GM18511 (cell line): Measurements from ENCODE around the gene HS3ST4.
"Not testable (repeated sequence)": the region's sequence is repeated elsewhere in the genome, so short reads cannot be mapped to it uniquely, and the experiment has no call there.

Experiments
- ATAC-seq: cut with Tn5 transposase; IDR thresholded peaks from one replicate; pipeline ENCODE4 v1.9.1; 2021; ENCODE audit warnings: mild to moderate bottlenecking, moderate library complexity; ENCODE audit not compliant: unreplicated experiment

Gene HS3ST4

DNA sequence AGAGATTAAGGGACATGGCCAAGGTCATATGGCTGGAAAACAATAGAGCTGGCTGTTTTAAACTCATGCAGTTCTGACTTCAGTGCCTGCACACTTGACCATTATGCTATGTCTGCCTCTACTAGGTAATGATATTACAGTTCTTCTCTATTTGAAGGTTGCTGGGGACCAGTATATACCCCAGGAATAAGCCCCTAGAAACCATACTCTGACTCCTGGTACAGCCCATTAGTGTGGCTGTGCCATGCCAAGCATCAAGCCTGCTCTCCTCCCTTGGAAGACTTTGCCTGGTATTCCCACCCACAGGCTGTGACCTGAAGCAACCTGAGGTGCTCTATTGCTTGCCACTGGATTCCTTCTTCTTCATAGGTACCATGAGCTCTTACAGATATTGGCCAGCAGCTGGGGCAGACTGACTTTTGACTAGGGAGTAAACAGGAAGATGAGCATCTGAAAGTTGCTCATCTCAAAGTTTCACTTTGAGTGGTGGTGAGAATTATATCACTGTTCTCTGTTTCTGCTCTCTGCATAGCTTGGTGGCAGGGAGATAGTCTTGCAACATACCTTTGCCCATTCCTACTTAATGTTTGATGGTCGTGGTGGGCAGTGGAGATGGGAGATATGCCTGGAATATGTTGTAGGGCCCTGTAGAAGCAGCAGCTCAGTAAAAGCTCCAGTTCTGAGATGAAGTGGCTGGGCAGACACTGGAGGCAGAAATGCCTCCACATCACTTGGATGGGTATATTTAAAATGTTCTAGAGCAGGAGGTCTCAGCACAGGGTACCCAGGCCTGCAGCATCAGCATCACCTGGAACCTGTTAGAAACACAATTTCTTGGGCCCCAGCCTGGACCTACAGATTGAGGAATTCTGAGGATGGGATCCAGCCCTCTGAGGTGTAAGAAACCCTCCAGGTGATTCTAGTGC is 274.7 kb downstream of the HS3ST4 start:
- ATAC-seq = peak; percentile 91

DNA sequence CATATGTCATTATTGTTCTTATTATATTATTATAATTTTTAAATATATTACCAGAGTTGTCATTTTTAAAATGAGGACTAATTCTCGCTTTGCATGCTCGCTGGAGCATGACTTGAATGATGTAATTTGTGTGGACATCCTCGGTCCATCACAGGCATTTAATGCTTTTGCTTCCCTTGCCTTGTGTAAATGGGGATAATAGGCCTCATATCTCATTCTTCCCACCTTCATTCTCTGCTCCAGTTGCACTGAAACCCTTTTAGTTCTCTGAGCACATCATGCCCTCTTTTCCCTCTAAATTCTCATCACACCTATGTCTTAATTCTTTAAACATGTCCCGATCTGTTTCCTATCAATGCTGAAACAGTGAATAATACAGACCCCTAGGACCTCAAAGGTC is 285.4 kb downstream of the HS3ST4 start:
- no peak for ATAC-seq

DNA sequence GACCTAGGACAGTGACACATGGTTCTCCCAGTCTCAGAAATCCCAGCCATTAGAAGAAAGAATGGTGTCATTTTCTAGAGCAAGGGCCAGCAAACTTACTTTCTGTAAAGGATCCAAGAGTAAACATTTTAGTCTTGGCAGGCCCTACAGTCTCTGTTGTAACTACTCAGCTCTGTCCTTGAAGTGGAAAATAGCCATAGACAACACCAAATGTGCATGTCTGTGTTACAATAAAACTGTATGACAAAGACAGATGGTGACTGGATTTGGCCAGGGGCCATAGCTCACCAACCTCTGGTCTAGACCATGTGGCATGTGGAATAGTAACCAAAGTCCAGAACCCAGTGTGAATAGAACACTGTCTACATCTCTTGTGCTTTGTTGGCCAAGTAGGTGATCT is 286.5 kb downstream of the HS3ST4 start:
- ATAC-seq = no peak

DNA sequence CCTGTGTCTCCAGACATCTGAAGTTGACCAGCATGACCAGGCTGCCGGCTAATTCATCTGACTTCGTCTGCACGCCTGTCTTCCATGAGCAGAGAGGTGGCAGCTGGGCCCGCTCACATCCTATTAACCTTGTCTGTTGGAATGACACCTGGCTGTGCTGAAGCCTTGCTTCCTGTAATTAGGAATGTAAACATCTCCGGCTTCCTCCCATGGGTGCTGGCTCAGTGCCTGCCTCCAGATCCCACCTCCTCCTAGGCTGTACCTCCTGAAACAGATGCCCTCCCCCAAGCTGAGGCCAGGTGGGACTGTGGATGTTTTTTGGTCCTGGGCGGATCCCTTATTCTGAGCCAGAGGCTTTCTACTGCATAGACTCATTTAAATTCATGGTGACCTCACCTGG is 296.3 kb downstream of the HS3ST4 start:
- no peak for ATAC-seq

DNA sequence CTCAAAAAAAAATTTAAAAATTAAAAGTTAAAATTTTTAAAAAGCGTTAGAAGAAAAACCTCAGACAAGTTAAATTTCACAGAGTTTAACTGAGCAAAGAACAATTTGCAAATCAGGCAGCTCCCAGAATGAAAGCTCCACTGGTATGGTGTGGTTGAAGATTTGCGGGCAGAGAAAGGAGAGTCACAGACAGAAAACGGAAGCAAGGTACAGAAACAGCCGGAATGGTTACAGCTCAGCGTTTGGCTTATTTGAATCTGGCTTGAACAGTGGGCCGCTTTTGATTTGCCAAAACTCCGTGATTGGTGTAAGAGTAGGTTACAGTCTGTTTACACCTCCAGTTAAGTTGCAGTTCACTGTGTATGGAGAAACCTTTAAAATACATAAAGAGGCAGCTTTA is 297.1 kb downstream of the HS3ST4 start:
- ATAC-seq = no peak

DNA sequence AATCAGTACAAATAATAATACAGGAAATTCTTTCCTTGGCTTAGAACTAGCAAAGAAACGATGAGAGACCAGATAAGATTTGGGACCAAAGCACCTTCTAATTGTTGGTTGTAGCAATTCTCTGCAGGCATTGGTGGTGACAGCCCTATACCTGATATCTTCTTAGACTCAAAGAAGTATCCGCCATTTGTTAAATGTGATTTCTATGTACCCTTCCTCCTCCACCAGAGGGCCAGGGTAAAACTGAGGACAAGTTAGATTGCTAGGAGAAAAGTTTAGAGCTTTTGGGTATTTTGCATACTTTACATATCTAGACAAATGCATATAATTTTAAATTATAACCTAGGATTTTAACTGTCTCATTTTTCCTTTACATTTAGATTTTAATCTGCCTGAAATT is 304.3 kb downstream of the HS3ST4 start:
- ATAC-seq = no peak

DNA sequence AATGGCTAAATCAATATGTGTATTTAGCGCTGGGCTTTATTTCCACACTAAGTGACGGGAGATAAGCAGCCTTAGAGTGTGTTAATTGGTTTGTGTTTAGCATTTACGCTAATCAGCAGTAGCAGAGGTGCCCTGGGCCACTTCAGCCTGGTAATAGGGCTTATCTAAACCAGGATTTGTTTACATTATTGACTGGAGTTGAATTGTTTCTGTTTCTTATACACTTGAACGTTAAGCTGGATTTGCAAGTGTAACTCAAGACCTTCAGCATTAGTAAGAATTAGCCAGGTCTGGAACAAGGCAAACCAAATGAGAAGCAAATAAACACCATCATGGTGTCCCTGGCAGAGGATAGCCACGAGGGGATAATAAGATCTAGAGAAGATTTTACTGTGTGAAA is 313.6 kb downstream of the HS3ST4 start:
- ATAC-seq = no peak

DNA sequence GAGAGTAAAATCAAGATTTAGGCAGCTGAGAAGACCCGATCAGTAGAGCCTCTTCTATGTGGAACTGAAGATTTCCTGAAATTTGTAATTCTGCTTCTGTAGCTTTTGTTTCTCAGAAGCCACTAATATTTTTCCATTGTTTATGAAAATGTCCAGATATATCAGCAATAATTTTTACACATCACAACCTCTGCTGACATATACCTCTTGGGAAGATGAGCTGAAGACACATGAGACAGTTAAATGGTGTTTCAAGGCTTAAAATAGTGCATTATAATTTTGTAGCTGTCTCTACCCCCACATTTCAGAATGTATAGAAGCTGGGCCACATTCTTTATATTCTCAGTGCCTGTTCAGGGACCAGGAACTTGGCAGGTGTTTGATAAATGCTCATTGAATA is 320.6 kb downstream of the HS3ST4 start:
- ATAC-seq = no peak

DNA sequence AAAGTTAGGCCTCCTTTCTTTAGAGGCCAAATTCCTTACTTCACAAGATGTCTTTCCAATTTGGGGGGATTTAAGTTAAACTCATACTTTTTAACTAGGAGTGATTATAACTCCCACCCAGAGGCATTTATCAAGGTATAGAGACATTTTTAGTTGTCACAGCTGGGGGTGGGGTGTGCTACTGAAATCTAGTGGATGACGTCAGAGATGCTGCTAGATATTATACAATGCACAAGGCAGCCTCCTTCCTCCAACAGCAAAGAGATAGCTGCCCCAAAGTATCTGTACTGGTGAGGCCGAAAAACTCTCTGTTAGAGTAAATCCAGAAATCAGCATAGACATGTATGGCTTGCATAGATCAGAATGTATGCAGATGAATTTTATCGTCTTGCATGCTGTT is 324.0 kb downstream of the HS3ST4 start:
- ATAC-seq = no peak

DNA sequence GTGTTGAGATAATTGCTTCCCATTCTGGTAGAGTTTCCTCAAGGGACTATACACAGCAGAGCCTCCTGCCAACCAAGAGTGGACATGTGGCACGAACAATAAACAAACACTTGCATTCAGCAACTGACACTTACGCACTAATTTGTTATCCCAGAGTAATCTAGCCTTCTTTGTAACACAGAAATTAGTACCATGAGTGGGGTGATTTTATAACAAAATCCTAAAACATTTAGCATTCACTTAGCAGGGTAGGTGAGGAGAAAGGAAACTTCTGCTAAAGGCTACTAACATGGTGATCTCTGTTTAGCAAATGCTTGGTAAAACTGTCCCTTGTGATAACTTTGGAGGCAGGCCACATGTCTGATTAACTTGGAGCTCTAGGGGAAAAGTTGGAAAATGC is 325.2 kb downstream of the HS3ST4 start:
- ATAC-seq = no peak

DNA sequence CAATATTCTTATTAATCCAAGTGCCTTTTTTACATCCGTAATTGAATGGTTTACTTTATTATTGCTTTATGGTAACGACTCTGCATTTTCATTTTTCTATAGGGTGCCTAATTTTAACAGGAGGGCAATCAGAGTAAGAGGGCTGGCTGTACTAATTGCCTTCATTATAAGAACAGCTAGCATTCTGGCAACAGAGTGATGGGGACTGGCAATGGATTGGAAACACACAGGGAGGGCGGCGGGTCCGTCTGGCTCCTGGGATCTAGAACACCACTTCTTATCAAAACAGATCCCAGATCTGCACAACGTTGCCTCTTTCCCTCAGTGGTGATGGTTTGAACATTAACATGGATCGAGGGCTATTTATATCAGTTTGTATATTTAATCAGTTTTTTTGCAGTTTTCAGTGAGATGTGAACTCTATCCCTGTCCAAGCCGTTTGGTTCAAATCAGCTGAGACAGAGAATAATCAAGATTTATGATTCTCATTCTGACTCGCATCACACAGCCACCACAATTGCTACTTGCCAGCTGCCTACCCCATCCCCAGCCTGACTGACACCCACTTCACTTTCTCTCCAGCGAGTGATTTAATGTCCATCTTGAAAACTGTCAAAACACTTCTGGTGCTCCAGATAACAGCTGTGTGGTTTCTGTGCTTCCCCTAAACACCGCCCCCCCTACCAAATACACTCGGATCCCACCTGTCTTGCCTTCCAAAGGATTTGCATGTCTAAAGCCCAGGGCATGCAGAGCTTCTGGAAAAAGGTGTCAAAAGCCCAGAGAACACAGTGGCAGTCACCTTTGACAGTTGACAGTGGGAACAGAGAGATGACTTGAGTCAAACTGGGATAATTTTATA is 327.9 kb downstream of the HS3ST4 start:
- ATAC-seq = no peak

DNA sequence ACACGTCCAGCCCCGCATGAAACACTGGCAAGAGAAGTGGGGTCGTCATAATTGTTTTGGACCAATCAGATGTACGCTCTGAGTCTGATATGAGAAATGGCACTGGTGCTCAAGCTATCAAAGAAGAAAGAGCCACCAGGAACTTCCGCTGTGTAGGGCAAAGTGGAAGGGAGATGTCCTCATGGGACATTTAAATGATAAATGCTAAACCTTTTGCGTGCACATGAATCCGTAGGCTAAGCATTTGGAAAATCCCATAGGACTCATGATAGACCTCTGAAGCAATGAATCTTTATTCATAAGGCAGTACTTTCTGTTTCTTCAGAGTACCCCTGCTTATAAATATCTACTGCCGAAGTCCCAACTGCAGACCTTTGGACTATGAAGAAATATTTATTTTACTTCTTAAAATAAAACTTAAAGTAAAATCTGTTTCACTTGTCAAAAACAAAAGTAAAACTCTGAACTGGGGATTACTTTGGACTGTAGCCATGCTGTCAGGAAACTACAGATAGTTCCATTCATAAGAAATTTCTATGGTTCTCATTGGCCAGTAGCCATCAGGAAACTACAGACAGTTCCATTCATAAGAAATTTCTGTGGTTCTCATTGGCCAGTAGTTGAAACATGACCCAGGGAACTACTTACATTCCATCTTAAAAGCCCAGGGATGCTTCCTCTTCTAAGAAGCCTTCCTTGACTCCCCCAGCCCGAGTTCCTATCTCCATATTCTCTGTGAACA is 335.1 kb downstream of the HS3ST4 start:
- no peak for ATAC-seq

DNA sequence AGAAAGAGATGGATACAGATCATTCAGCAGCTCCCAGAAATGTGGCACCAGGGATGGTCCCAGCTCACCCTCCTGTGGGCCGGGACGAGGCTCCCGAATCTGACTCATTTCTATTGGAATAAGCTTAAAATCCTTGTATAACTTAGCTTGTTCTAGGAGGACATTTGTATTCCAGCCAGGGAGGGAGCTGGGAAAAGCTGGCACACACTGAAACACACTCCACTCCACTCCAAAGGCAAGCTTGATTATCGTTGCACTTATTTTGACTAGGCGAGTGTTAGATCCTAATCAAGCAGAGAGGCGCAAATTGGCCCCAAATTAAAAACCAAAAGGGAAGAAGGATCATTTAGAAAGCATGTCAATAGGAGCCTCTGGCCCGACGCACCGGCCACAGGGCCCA is 339.5 kb downstream of the HS3ST4 start:
- ATAC-seq = no peak

DNA sequence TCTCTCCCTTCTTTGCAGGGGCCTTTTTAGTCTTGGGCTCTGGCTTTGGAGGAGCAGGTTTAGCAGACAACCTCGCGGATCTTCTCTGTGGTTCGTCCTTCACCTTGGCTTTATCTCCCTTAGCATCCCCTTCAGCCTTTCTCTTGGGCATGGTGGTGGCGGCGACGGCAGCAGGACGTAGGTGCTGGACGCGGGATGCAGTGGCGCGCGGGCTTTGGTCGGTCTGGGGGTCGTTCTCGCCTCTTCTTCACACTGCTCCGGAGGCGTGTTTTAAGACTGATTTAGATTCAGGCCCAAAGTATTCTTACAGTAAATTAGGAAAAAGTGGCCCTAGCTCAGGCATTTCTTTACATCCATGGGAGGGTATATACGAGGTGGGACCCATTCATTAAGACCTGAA is 340.9 kb downstream of the HS3ST4 start:
- ATAC-seq = not testable (repeated sequence)

DNA sequence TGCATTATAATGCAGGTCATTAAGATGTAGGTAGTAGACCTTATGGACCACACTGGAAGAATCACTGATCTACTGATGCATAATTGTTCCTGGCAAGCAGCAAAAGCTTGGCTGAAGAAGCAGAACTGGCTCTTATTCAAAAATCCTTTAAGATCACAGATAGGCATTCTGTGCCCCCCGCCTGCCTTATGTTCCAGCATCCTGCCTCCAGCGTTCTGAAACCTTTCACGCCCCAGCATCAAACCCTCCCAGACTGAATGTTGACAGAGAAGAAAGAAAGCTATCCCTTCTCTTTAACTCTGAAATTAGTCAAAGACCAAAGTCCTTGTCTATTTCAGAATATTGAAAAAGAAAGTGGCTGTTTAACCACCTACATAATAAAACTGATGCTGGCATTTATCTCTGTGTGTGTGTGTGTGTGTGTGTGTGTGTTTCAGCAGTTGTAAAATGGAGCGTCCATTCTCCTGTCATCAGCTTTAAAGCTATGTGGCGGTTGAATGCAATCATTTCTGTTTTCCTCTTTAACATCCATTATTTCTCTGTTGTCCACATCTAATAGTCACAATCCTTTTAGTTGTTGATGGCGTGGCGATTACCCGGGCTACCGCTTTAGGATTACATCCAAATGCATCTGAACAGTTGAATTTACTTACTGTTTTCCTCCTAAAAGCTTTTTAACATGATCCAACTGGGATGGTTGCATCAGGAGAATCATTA is 350.4 kb downstream of the HS3ST4 start:
- ATAC-seq = no peak

DNA sequence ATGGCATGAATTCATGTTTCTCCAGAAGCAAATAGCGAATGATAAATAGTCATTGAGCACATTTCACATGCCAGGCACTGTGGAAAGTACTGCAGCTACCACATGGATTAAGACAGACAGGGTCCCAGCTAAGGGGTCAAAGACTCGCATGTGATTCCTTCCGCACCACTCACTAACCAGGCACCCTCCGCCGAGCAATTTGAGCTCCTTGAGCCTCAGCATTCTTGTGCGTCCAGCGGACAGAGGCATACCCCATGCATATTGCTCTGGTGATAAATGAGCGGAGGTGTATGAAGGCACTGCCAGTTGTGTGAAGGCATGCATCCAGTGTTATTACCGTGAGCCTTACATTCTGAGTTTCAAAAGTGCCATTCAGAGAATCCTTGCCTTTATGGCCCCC is 358.7 kb downstream of the HS3ST4 start:
- no peak for ATAC-seq

DNA sequence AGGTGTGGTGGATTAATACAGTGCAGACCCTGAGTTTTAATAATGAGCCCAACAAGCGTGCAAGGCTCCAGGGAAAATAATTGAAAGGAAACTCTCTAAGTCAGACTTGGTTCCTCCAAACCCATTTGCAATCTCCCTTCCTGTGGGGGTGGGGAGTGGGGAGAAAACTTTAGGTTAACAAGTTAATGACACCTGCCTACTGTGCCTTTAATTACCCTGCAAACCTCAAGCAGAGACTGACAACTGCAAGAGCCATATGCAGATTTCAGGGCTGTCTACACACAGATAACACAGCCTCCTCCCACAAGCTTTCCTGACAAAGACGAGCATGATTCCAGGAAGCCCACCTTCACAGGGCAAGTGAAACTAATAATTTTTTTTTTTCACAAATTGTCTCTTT is 359.3 kb downstream of the HS3ST4 start:
- ATAC-seq = no peak

DNA sequence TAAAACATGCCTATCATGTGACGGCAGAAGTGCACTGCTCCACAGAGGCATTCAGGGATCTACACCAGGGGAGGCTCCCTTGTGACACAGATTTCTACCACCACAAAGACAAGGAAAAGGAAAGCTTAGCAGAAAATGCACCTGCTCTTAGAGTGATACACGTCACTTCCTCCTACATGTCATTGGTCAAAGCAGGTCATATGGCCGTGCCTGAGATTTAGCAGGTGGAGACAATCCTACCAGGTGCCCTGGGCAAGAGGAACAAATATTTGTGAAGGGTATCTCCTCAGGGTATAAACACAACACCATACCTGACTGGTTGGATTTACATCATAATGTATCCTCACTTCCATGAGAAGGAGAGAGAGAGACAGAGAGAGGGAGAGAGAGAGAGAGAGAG is 362.1 kb downstream of the HS3ST4 start:
- ATAC-seq = no peak

DNA sequence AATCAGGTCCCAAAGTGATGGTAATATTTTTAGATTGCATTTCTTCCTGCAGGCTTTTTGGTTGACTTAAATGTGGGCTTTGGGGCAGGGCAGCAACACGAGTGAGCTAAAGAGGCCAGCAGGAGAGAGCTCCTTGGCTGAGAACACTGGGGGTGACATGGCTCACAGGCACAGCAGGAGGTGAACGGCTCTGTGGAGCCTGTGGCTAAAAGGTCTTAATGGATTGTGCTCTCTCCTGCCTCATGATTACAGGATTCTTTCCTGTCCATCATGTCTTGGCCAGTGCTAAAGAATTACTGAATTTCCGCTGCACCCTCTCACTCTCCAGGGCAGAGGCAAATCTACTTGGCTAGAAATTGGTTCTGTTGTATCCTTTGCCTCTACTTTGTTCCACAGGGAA is 366.6 kb downstream of the HS3ST4 start:
- ATAC-seq = no peak

DNA sequence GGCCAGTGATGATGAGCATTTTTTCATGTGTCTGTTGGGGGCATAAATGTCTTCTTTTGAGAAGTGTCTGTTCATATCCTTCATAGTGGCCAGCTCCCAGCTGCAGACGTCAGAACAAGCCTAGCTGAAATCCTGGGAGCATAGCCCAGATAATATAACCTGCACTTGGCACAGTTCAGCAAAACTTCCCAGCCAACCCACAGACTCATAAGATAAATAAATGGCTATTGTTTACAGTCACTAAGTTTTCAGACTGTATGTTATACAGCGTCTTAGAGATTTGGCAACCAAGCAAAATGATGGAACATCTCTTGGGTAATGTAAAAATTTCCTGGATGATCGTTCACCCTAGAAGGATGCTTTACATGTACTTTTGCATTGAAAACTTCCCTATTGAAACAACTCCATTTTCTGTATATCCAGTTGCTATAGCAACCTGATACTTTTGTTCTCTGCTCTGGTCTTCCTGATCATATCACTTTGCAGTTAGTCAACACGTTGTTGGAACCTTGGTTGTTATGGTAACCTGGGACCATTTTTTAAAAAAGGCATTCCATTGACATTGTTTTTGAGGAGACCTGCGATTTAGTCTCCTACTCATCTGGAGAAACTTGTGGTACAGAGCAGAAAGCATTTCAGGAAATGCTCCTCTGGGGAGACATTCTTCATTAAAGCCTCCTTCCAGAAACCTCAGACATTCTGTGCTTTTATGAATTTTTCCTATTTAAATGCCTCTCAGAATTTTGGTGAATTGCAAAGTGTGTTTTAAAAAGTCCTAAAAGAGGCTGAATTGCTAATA is 378.7 kb downstream of the HS3ST4 start:
- no peak for ATAC-seq
